SK-N-MC (cell line): ENCODE data around the gene TACC2.
"Not testable (repeated sequence)": the region's sequence is repeated elsewhere in the genome, so short reads cannot be mapped to it uniquely, and the experiment has no call there.

Source experiments
- DNase-seq: peaks from one replicate; pipeline ENCODE4 v3.0.0-alpha.2; 2011; ENCODE audit warnings: low read depth, low spot score
- H3K27ac ChIP-seq: fragments of 200-600 bp; sonication (generic); 2 replicates; pipeline ENCODE4 v1.5.1; 2016; ENCODE audit warnings: mixed run types
- H3K36me3 ChIP-seq: fragments of 200-600 bp; sonication (generic); 2 replicates; pipeline ENCODE4 v1.6.1; 2017; ENCODE audit warnings: antibody characterized with exemption, low read length, mixed read lengths; ENCODE audit not compliant: insufficient read depth
- H3K4me3 ChIP-seq: fragments of 200-600 bp; sonication (generic); 2 replicates; pipeline ENCODE4 v1.5.1; 2016
- H3K9ac ChIP-seq: fragments of 200-600 bp; sonication (generic); 2 replicates; pipeline ENCODE4 v1.8.0; 2017; ENCODE audit warnings: mixed run types, mixed read lengths; ENCODE audit not compliant: insufficient read length
- H3K9me3 ChIP-seq: fragments of 200-600 bp; sonication (generic); 2 replicates; pipeline ENCODE4 v1.6.1; 2017; ENCODE audit warnings: low read depth, mild to moderate bottlenecking, antibody characterized with exemption, low read length, moderate library complexity, mixed read lengths
- EZH2 ChIP-seq: fragments of 200-600 bp; sonication (generic); IDR thresholded peaks from one replicate; pipeline ENCODE4 v1.6.1; 2017; ENCODE audit warnings: antibody characterized with exemption
- FOXP2 ChIP-seq: optimal IDR thresholded peaks from 2 replicates; pipeline ENCODE3; 2011; ENCODE audit warnings: mild to moderate bottlenecking, moderate library complexity; ENCODE audit not compliant: insufficient read depth; ENCODE audit errors: extremely low read length, control extremely low read depth
- POLR2AphosphoS5 ChIP-seq: IDR thresholded peaks from 2 replicates; pipeline ENCODE4 v1.6.1; 2012; ENCODE audit warnings: mild to moderate bottlenecking, low read depth, low read length, borderline replicate concordance

TACC2 gene

DNA sequence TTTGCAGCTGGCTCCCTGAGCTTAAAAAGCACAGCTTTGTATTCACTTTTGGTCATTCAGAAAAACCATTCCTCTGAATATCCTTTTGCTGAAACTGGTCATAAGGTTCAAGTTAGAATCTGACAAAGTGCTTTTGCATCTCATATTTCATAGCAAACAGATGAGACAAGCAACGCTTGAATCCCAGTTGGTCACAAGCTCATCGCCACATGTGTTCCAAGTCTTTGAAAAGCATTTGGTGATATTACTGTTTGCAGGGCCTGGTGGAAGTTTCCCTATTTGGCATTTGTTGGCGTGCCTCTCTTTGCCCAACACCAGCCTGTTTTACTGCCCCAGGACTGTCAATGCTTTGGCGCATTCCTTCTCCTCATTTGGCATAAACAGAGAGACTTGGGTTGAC lies 10.3 kb downstream of the TACC2 start:
- no peak for TF ChIP-seq FOXP2
- no peak for TF ChIP-seq EZH2
- no peak for TF ChIP-seq POLR2AphosphoS5
- Histone ChIP-seq H3K36me3 (no peaks in the 10 kb centered on the region), H3K9ac (no peak overlapping the region), H3K4me3 (no peak overlapping the region), H3K9me3 (no peaks in the 10 kb centered on the region), H3K27ac (no peak overlapping the region)
- no peak for DNase-seq

DNA sequence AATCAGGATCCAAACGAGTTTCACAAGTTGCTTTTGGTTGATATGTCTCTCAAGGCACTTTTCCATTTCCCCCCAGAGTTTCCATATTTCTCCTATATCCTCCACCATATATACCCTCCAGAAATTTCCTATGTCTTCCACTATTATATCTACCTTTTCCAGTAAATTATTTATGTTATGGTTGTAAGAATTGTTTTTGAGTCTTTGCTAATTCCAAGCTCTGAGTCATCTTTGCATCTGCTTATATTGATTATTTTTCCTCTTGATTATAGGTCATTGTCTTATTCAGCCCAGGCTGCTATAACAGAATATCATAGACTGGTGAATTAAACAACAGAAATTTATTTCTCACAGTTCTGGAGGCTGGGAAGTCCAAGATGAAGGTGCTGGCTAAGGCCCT lies 12.7 kb downstream of the TACC2 start:
- Histone ChIP-seq H3K9ac (no peak overlapping the region), H3K4me3 (no peak overlapping the region), H3K36me3 (no peaks in the 10 kb centered on the region), H3K27ac (no peak overlapping the region), H3K9me3 (no peaks in the 10 kb centered on the region)
- DNase-seq = no peak
- TF ChIP-seq FOXP2 (no peak), POLR2AphosphoS5 (no peak), EZH2 (no peak)

DNA sequence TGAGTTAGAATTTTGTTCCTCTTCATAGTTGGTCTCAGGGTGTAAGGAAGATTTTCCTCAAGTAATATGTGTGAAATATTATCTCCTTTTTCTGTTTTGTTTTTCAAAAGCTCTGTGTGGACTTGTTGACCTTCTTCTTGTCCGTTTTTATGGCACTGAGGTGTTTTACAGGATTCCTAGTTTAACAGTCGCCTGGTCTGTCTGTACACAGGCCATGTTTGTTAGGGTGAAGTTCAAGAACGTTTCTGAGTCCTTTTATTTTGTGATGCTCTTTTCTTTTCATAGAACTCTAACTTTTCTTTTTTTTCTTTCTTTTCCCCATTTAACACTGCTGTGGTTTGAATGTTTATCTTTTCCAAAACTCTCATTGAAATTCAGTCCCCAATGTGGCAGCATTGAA lies 18.5 kb downstream of the TACC2 start:
- Histone ChIP-seq H3K4me3 (no peak overlapping the region), H3K9ac (no peak overlapping the region), H3K9me3 (no peaks in the 10 kb centered on the region), H3K36me3 (no peaks in the 10 kb centered on the region), H3K27ac (no peak overlapping the region)
- DNase-seq = no peak
- TF ChIP-seq EZH2 (no peak), FOXP2 (no peak), POLR2AphosphoS5 (no peak)

DNA sequence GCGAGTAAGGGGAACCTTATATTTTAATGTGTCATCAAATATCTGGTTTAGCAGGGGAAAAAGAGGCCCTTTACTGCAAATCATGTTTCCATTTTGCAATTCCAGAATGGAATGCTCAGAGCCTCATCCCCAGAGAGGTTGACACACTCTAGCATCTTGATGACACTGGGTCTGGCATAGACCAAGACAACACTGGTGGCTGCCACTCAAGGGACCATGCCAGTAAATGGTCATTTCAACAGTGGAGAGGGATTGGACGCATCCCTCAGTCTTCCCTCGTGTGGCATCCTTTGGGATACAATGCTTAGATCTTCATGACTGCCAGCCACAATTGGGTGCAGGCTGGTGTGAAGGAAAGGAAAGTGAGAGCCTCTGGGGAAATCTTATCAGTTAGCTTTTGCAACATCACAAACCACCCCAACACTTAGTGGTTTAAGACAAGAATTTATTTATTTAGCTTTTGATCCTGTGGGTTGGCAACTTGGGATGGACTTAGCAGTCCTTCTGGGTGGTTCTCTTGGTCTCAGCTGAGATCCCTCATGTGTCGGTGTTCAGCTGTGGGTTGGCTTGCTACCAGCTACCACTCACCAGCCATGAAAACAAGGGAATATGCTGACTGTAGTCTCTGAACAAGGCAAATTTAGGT lies 21.6 kb downstream of the TACC2 start:
- TF ChIP-seq POLR2AphosphoS5 (no peak), EZH2 (no peak), FOXP2 (no peak)
- H3K9me3 ChIP-seq = no peaks in the 10 kb centered on the region
- no peak for DNase-seq
- H3K4me3 ChIP-seq = no peak overlapping the region
- H3K36me3 ChIP-seq = no peaks in the 10 kb centered on the region
- H3K27ac ChIP-seq = no peak overlapping the region
- no peak overlapping the region for H3K9ac ChIP-seq

DNA sequence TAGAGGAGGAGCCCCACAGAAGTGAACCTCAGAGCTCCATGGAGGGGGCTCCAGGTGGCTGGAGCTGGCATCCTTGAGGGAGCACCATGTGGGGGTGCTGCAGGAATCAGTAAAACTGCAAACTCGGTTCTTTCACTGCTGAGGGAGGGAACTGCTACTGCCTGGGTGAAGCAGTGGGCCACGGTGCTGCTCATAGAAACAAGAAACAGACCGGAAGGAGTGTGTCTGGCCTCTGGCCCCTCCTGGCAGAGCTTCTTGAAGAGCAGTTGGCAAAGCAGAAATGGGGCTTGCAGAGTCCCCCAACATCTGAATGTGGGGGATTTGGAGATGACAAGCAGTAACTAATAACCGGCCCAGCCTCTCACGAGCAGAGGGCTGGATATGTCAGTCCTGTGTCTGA lies 23.8 kb downstream of the TACC2 start:
- Histone ChIP-seq H3K4me3 (no peak overlapping the region), H3K27ac (no peak overlapping the region), H3K9me3 (no peaks in the 10 kb centered on the region), H3K36me3 (no peaks in the 10 kb centered on the region), H3K9ac (no peak overlapping the region)
- no peak for DNase-seq
- TF ChIP-seq EZH2 = no peak
- no peak for TF ChIP-seq FOXP2
- no peak for TF ChIP-seq POLR2AphosphoS5

DNA sequence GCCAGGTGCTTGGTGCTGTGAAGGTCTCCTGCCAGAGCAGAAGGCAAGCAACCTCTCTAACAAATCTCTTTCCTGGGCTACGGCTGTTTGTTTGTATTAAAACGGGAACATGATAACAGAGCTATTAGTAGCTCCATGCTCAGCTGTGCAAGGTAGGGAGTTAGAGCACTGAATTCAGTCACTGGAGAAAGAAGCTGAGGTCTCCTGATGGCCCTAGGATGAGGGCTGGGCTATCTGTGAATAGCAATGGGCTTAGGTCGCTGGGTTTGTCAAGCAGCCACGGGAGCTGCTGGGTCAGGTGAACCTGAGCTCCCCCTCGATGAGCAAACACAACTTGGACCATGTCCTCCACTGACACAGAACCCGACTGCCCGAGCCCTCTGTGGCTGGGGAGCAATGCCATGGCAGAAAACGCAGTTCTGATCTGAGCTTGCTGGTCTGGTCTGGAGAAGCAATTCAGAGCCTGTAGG lies 24.4 kb downstream of the TACC2 start:
- H3K9me3 ChIP-seq = no peaks in the 10 kb centered on the region
- TF ChIP-seq EZH2 (no peak), POLR2AphosphoS5 (no peak), FOXP2 (no peak)
- no peaks in the 10 kb centered on the region for H3K36me3 ChIP-seq
- H3K4me3 ChIP-seq = no peak overlapping the region
- DNase-seq = no peak
- H3K27ac ChIP-seq = no peak overlapping the region
- no peak overlapping the region for H3K9ac ChIP-seq

DNA sequence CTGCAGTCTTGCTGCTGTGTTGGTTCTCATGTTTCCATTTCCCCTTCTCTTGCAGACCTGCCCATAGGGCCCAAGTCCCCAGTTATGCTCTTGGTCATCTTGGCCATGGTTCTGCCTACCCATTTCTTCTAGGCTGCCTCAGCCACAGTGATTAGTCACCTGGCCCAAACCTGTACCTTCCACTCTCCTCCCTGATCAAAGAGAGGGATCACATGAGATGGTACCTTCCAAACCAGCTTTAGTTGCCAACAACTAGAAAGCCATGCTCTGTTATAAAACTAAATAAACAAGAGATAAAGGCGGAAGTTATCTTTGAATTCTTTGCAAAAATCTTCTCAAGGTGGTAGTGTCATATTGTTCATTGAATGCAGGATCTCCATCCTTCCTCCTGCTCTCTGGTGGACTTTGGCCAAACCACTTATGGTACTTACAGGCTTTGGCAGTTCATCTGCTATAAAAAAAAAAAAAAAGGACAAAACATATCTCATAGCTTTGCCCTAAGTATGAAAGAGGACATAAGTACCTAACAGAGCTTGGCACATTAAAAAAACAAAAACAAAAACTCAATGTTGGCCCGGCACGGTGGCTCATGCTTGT lies 25.8 kb downstream of the TACC2 start:
- H3K4me3 ChIP-seq = no peak overlapping the region
- no peak overlapping the region for H3K9ac ChIP-seq
- no peak overlapping the region for H3K27ac ChIP-seq
- H3K9me3 ChIP-seq = no peaks in the 10 kb centered on the region
- no peaks in the 10 kb centered on the region for H3K36me3 ChIP-seq
- TF ChIP-seq EZH2 = no peak
- no peak for TF ChIP-seq FOXP2
- TF ChIP-seq POLR2AphosphoS5 = no peak
- DNase-seq = no peak

DNA sequence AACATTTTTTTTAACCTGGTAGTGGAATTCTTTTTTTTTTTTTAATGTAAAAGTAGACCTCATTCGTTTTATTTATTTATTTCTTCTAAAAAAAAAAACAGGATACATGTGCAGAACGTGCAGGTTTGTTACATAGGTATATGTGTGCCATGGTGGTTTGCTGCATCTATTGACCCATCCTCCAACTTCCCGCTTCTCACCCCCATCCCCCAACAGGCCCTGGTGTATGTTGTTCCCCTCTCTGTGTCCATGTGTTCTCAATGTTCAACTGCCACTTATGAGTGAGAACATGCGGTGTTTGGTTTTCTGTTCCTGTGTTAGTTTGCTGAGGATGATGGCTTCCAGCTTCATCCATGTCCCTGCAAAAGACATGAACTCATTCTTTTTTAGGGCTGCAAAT lies 29.0 kb downstream of the TACC2 start:
- H3K9ac ChIP-seq, H3K9me3 ChIP-seq, DNase-seq, H3K4me3 ChIP-seq, H3K27ac ChIP-seq, H3K36me3 ChIP-seq: not testable (repeated sequence)

DNA sequence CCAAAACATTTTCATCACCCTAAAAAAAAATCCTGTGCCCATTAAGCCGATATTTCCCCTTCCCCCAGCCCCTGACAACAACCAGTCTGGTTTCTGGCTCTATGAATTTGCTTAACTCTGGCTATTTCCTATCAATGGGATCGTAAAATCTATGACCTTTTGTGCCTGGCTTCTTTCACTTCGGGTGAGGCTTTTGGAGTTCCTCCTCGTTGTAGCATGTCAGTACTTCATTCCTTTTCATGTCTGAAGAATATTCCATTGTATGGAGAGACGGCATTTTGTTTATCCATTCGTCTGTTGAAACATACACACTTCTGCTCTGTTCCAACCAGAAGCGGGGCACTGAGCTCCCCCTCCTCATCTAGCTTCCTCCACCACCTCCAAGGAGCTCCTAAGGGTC lies 29.5 kb downstream of the TACC2 start:
- no peak overlapping the region for H3K4me3 ChIP-seq

More for the DNA sequence above, 29.5 kb downstream of the TACC2 start:
- H3K27ac ChIP-seq = no peak overlapping the region
- H3K9ac ChIP-seq = no peak overlapping the region
- no peaks in the 10 kb centered on the region for H3K36me3 ChIP-seq
- H3K9me3 ChIP-seq = no peaks in the 10 kb centered on the region
- no peak for DNase-seq
- TF ChIP-seq POLR2AphosphoS5 = no peak
- no peak for TF ChIP-seq EZH2
- no peak for TF ChIP-seq FOXP2
